Gastrocnemius medialis (tissue), 4 donors: ENCODE measurements around the gene CLCA4. TPM values are rescaled to one million over a fixed set of nuclear protein-coding genes. Genes with fewer than 3 reads are reported as not detected.

Experiments
- ATAC-seq, 2 donors: fragments of 150-250 bp; one replicate each; pipeline ENCODE4 v1.9.1; 2016
- DNase-seq, 2 donors: peaks; one replicate each; pipeline ENCODE4 v3.0.0-alpha.2; 2019
- H3K27ac ChIP-seq, 4 donors: fragments of 200-600 bp; sonication (generic); 1 replicate in 1 of 4; 2 replicates in 3 of 4; pipeline ENCODE4 v1.5.1; 2016 to 2018; ENCODE audit warnings: mild to moderate bottlenecking in 2 of 4, moderate library complexity in 1 of 4
- H3K27me3 ChIP-seq, 3 donors: fragments of 200-600 bp; sonication (generic) in 2 of 3; 1 replicate in 1 of 3; 2 replicates in 2 of 3; pipeline versions ENCODE4 v1.5.1 to v1.6.0; 2016 to 2019; ENCODE audit warnings: mild to moderate bottlenecking in 1 of 3, moderate library complexity in 1 of 3
- H3K36me3 ChIP-seq, 2 donors: fragments of 200-600 bp; sonication (generic) in 1 of 2; one replicate each; pipeline ENCODE4 v1.5.1; 2017 to 2018
- H3K4me1 ChIP-seq, 2 donors: fragments of 200-600 bp; sonication (generic) in 1 of 2; one replicate each; pipeline ENCODE4 v1.5.1; 2016 to 2017; ENCODE audit warnings: mild to moderate bottlenecking in 2 of 2
- H3K4me3 ChIP-seq, 4 donors: fragments of 200-600 bp; sonication (generic) in 3 of 4; 1 replicate in 1 of 4; 2 replicates in 3 of 4; pipeline ENCODE4 v1.5.1; 2016 to 2019; ENCODE audit warnings: mild to moderate bottlenecking in 2 of 4
- H3K9me3 ChIP-seq, 3 donors: fragments of 200-600 bp; sonication (generic) in 2 of 3; 1 replicate in 1 of 3; 2 replicates in 2 of 3; pipeline ENCODE4 v1.5.1; 2016 to 2019
- CTCF ChIP-seq, 5 experiments: fragments of 450-650 bp in 3 of 5; fragments of 200-600 bp in 2 of 5; sonication (generic) in 2 of 5; IDR thresholded peaks in 4 of 5; conservative IDR thresholded peaks in 1 of 5; 1 replicate in 4 of 5; 2 replicates in 1 of 5; pipeline ENCODE4 v1.5.1; 2016 to 2019; ENCODE audit warnings: antibody characterized with exemption in 5 of 5, mild to moderate bottlenecking in 3 of 5, moderate library complexity in 3 of 5
- POLR2A ChIP-seq, 2 donors: fragments of 450-650 bp; IDR thresholded peaks; one replicate each; pipeline ENCODE4 v1.6.1; 2017; ENCODE audit warnings: antibody characterized with exemption in 2 of 2, mild to moderate bottlenecking in 2 of 2, moderate library complexity in 2 of 2
- in situ Hi-C, 4 donors: fragments of 200-750 bp; cut with MboI; loops; one replicate each; pipeline versions ENCODE4 v1.15.0 to v1.8.0; 2017; ENCODE audit warnings: low sequenced_read_pairs in 4 of 4
- intact Hi-C: fragments of 100-400 bp; cut with DNase I; formaldehyde crosslinking; loops from one replicate; pipeline ENCODE4 v1.15.1; 2023; ENCODE audit warnings: low total_unique reads
- total RNA-seq, 4 donors: library from RNA; depleted of rRNA; stranded (reverse); fragments of >200 nt; gene quantifications; one replicate each; pipeline versions ENCODE4 v1.1.0 to v1.2.3, GENCODE V29; 2016

The CLCA4 gene
- total RNA-seq, 4 donors from 2014 or later, result 3.7 TPM; not detected in 3

GRCh38 chr1:86530211-86530845, 16.6 kb upstream of the CLCA4 start:
- Histone ChIP-seq H3K4me1 (no peaks in the 10 kb centered on the region), H3K9me3 (no peaks in the 10 kb centered on the region), H3K27ac (no peak overlapping the region), H3K27me3 (no peaks in the 10 kb centered on the region), H3K4me3 (no peak overlapping the region), H3K36me3 (no peaks in the 10 kb centered on the region)
- no peak for TF ChIP-seq CTCF (IDR thresholded peaks at IDR 0.05 in 4 of 5, conservative IDR thresholded peaks at IDR 0.05 in 1 of 5)
- ATAC-seq (no peak), DNase-seq (no peak)
- intact Hi-C loops, result no loop called here
- in situ Hi-C loops, result no loop called here

DNA sequence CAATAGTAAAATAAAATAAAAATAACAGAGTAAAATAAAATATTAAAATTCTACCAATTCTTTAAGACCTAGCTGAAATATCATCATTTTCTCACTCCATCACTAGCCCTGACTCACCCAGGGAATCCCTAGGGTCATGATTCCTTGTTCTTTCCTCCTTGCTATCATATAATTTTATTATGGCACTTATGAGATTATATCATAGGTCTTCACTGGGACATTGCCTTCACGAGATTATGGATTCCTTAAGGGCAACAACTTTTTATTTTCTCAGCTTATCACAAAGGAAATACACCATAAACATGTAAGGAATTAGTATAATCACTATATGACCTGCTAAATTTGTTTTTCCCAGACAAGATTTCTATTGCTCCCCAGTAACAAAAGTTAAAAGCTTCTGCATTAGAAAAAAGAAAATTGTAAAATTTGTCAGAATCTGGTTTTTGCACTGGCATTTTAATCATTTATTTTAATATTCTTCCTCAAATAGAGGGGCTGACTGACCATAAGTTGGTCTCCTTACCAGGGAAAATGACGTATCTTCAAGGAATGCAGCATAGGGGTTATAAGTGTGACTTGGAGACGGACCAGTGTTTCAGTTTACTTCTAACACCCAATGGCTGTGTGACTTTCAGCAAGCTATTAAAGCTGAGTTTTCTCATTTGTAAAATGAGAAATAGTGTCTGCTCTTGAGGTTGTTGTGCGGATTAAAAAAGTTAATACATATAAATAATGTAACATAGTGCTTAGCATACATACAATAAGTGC, 8.8 kb upstream of the CLCA4 start:
- H3K4me3 ChIP-seq, result no peak overlapping the region
- no peak for DNase-seq
- intact Hi-C loops, result no loop called here
- in situ Hi-C loops, result no loop called here
- TF ChIP-seq CTCF (IDR thresholded peaks at IDR 0.05 in 4 of 5, conservative IDR thresholded peaks at IDR 0.05 in 1 of 5), result no peak
- no peak for TF ChIP-seq POLR2A (IDR thresholded peaks at IDR 0.05)
- no peak overlapping the region for H3K27ac ChIP-seq
- no peaks in the 10 kb centered on the region for H3K4me1 ChIP-seq
- no peak for ATAC-seq
- no peaks in the 10 kb centered on the region for H3K9me3 ChIP-seq
- no peaks in the 10 kb centered on the region for H3K36me3 ChIP-seq
- H3K27me3 ChIP-seq, result no peaks in the 10 kb centered on the region

DNA sequence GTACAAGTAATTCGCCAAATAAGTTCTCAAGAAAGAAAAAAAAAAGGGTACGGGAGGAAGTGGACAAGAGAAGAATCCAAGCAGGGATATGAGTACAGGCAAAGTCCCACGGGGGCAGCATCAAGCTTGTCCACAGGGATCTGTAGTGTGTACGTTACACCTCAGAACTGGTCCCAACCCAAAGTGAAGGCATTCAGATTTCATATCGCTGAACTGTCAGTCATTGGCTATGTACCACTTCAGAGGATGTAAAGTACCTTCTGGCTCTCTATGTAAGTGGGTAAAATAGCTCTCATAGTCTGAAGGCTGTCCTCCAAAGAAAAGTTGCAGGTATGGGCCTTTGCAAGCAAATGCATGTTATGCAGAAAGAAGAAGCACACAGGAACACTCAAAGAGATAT, 8.1 kb upstream of the CLCA4 start:
- TF ChIP-seq POLR2A (IDR thresholded peaks at IDR 0.05), result no peak
- TF ChIP-seq CTCF (IDR thresholded peaks at IDR 0.05 in 4 of 5, conservative IDR thresholded peaks at IDR 0.05 in 1 of 5), result no peak
- H3K27ac ChIP-seq, result no peak overlapping the region
- H3K36me3 ChIP-seq, result no peaks in the 10 kb centered on the region
- H3K4me3 ChIP-seq, result no peak overlapping the region
- no peaks in the 10 kb centered on the region for H3K27me3 ChIP-seq
- H3K4me1 ChIP-seq, result no peaks in the 10 kb centered on the region
- no peaks in the 10 kb centered on the region for H3K9me3 ChIP-seq
- in situ Hi-C loops (no loop called here), intact Hi-C loops (no loop called here)
- no peak for ATAC-seq
- DNase-seq, result no peak

- intact Hi-C loops, result no loop called here
- DNase-seq (no peak), ATAC-seq (no peak)
- TF ChIP-seq CTCF (IDR thresholded peaks at IDR 0.05 in 4 of 5, conservative IDR thresholded peaks at IDR 0.05 in 1 of 5) (no peak), POLR2A (IDR thresholded peaks at IDR 0.05) (no peak)
- in situ Hi-C loops, result no loop called here
- H3K27me3 ChIP-seq, result no peaks in the 10 kb centered on the region
- H3K27ac ChIP-seq, result no peak overlapping the region
- H3K9me3 ChIP-seq, result no peaks in the 10 kb centered on the region
- H3K4me3 ChIP-seq, result no peak overlapping the region
- no peaks in the 10 kb centered on the region for H3K36me3 ChIP-seq
- H3K4me1 ChIP-seq, result no peaks in the 10 kb centered on the region
Observed at GRCh38 chr1:86541859-86542258, 5.0 kb upstream of the CLCA4 start.
